ENCODE results near the gene GRAMD1B.

The GRAMD1B gene

GRCh38 chr11:123409456-123410217, 20.4 kb upstream of the GRAMD1B start:
- DNase-seq = no peak

- DNase-seq = no peak
Measured at GRCh38 chr11:123410218-123410549, 19.9 kb upstream of the GRAMD1B start.

- DNase-seq = no peak
Measured at GRCh38 chr11:123413636-123414035, 16.4 kb upstream of the GRAMD1B start.

DNA sequence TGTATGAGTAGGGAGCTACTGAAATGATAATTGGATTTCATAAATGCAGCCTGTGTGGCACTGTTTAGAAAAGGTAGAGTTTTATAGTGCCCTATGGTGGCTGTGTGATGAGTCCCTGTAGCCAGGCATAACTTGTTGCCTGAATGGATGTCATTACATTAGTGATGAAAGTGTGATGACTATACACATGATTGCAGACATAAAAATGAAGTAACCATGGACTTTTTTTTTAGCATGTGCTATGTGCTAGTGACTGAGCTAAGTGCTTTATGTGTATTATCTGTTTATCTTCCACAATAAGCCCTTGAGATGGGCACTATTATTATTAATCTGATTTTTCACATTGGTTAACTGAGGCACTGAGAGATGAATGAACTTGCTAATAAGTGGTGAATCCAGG, 13.5 kb upstream of the GRAMD1B start:
- DNase-seq = no peak

GRCh38 chr11:123418351-123419114, 11.5 kb upstream of the GRAMD1B start:
- no peak for DNase-seq

DNA sequence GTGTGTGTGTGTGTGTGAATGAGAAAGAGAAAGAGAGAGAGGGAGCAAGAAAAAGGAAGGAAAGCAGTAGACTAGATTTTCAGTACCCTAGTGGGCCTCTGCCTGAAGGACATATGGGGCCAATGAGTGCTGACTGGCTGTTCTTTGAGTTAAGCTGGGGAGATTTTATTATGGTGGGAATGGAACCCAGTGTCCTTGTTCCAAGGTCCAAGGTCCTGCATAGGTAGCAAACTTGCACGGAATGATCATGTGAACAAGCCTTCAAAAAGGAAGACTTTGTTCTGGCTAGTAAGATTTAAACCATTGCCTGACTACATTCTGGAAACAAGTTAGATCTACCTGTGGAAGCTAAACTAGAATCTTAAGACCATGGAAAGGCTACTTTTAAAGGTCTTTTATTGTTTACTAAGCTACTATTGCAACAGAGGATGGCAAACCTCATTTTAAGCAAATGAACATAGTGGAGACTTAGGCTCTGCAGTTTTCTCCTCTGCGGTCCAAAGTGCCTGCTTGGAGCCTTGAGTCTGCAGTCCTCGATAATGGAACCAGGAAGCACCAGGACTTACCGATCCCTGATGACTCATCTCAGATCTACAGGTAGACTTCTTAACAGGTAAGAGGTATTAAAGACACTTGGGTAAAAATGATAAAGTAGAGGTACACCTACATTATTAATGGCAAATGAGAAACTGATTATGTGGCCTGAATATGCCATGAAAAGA, 10.2 kb upstream of the GRAMD1B start:
- no peak for DNase-seq

- DNase-seq = no peak
Measured at GRCh38 chr11:123421589-123421988, 8.5 kb upstream of the GRAMD1B start.

DNA sequence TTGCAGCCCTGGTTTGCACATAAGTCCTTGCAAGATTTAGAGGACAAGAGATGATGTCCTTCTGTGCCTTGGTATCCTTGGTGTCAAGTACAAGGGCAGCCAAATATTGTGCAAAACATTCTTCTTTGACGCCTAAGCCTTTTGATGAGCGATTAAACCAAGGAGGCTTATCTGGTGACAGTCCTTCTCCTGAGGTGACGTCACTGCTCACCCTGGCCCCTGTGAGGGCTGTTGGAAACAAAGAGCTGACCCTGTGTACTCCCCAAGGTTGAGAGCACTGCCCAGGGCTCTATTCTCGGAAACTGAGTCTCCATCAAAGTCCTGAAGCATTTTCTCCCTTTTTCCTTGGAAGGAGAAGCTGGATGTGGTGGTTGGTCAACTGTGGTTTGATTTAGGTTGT, 4.7 kb upstream of the GRAMD1B start:
- DNase-seq = no peak

GRCh38 chr11:123426789-123427188, 3.3 kb upstream of the GRAMD1B start:
- no peak for DNase-seq

DNA sequence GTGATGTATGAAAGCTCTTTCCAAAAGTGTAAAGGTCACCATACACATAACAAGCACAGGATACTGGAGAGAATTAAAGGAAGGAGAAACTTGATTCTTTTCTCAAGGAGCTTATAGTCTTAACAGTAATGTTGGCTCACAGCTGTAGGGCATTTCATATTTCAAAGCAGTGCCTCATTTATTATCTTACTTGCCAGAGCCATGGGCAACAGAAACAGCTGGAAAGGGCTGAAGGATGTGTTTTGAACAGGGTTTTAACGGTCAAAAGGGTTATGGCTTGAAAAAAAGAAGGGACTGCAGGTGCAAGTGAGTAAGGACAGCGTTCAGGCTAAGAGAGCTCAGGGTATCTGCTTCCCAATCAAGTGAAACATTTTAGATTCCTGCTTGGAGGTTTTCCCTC, 2.7 kb upstream of the GRAMD1B start:
- DNase-seq = no peak

- DNase-seq = no peak
Measured at GRCh38 chr11:123428116-123428715, 1.9 kb upstream of the GRAMD1B start.

DNA sequence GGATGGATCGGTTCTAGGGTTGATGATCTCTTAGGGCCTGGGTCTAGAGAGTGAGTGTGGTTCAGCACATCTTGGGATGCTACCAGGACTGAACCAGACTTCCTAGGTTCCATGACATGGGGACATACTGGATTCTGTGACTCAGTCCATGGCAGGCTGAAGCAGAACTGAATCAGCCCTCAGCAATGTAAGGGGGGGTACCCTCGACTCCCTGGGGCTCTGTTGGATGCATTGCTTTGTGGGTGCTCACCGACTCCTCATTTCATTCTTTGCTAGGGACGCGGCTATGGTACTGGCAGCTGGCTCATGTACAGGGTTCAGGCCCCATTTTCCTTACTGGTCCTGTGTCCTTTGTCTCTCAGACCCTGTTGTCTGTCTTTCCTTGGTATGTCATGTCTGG, 733 bp upstream of the GRAMD1B start:
- DNase-seq = no peak

GRCh38 chr11:123430721-123431497, 840 bp downstream of the GRAMD1B start:
- DNase-seq = peak; percentile 64

DNA sequence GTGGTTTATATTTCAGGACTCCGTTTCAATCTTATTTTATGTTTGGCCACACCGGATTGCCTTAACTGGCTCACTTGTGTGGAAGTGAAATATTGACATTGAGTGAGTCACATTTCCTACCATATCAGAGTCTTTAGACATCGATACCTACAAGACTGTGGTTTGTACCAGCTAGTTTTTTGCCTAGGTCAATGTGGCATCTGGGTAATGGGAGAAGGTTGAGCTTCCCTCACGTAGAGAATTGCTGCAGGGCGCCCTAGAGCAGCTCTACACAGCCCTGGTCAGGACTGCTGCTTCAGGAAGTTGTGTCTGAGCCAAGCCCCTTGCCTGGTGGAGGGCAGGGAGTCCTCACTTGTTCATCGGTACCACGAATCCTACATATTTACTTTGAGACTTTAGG, 1.6 kb downstream of the GRAMD1B start:
- DNase-seq = no peak

DNA sequence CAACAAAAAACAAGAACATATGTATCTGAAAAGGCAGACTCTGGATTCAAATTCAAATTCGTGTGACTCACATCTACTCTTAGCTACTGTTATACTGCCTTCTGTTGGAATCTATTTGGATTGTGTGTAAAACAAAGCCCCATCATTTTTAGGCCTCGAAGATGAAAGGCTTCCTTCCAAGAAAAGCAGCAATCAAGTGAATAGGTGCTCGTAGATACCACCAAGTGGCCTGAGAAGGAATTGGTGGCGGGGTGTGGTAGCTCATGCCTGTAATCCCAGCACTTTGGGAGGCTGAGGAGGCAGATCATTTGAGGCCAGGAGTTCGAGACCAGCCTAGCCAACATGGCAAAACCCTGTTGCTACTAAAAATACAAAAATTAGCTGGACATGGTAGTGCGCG, 4.2 kb downstream of the GRAMD1B start:
- peak; percentile 40 for DNase-seq

- no peak for DNase-seq
Measured at GRCh38 chr11:123434911-123435310, 4.8 kb downstream of the GRAMD1B start.

DNA sequence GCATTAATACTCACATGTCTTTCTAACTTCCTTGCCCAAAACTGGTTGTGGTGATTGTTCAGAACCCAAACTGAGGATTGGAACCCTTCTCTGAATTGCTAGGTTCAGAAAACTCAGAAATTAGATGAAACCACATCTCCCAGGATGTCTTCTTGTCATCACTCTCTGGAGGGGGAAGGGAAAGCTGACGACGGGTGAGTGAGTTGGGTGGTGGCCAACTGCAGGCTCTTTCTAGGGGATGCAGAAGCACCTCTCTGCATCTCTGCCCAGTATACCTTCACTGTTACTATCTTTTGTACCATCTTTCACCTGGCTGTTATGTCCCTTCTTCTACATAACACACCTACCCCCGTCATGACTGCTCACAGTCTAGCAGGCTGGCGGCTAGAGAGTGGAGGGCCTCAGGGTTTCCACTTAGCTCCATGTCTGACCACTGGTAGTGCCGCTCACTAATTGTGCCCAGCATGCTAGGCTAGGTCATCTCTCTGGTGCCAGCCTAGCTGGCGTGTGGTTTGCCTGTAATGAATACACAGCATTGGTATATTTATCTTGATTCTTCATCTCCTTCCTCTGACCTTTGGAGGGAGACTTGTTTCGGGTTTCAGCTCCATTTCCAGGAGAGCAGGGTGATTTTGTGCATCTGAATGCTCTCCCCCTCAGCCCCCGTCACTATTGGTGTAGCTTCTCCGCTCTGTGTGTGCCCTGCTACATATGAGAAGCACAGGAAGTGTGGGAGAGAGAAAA, 7.3 kb downstream of the GRAMD1B start:
- DNase-seq = no peak

DNA sequence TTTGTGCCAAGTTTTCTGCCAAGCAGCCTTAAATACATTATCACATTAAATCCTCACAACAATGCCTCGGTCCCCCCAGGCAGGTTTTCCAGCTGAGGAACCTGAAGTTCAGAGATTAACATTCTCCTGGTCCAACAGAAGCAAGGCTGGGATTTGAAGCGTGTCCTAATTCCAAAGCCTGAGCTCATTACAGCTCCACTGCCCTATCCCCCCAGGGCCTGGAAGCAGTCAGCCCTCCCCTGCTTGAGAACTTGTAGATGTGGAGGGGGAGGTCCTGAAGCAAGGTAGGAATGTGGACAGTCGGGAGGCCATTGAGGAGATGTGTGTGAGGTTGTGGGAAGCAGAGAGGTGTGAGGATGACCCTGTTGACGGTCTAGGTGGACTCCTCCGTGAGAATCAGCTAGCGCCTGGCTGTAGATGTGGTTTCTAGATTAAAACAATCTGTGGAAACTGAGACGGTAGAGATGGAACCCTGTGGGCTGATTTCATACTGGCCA, 8.1 kb downstream of the GRAMD1B start:
- DNase-seq = no peak

- no peak for DNase-seq
Measured at GRCh38 chr11:123439616-123440015, 9.5 kb downstream of the GRAMD1B start.

GRCh38 chr11:123441161-123441560, 11.1 kb downstream of the GRAMD1B start:
- DNase-seq = no peak

DNA sequence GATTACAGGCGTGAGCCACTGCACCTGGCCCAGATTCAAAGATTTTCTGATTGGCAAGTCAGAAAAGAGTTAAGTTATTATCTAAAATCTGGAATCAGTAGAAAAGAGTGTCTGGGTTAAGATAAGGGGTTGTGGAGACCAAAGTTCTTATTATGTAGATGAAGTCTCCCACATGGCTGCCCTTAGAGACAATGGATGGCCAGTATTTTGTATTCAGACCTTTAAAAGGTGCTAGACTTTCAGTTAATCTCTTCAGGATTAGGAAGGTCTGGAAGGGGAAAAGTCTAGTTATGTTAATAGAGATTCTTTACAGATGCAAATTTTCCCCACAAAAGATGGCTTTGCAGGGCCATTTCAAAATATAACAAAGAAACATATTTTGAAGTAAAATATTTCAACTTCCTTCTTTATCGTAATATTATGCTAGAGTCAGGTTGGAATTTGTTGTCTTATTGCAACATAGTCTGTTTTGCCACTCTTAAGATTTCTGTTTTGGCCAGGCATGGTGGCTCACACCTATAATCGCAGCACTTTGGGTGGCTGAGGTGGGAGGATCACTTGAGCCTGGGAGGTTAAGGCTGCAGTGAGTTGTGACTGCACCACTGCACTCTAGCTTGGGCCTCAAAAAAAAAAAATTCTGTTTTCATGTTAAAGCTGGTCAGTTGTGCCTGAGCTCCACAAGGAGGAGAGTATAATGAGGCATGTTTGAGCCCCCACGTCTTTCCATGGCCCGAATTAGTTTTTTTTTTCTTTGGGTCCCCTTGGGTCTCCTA, 14.0 kb downstream of the GRAMD1B start:
- no peak for DNase-seq

Data from CD4-positive, alpha-beta T cell treated with Interleukin-12 subunit alpha and Interleukin-12 subunit beta, for 1 hour (primary cell).